Neuronal stem cell (in vitro differentiated cells): ENCODE measurements around the gene ENDOV.

Experiments used
- DNase-seq: peaks from one replicate; pipeline ENCODE4 v3.0.0-alpha.2; 2013; ENCODE audit warnings: low spot score
- H2AFZ ChIP-seq: one replicate; pipeline ENCODE4 v1.6.1; 2013; ENCODE audit warnings: mild to moderate bottlenecking, low read length, inconsistent platforms
- H2AK5ac ChIP-seq: 2 replicates; pipeline ENCODE4 v1.6.1; 2013; ENCODE audit warnings: low read depth, mild to moderate bottlenecking, inconsistent platforms, low read length, moderate library complexity, mixed read lengths
- H2BK120ac ChIP-seq: 2 replicates; pipeline ENCODE4 v1.6.1; 2013; ENCODE audit warnings: low read depth, mild to moderate bottlenecking, inconsistent platforms, low read length, moderate library complexity, mixed read lengths
- H2BK12ac ChIP-seq: one replicate; pipeline ENCODE4 v1.6.1; 2013; ENCODE audit warnings: low read length, inconsistent platforms
- H2BK15ac ChIP-seq: 2 replicates; pipeline ENCODE4 v1.6.1; 2013; ENCODE audit warnings: mild to moderate bottlenecking, low read length, inconsistent platforms, mixed read lengths
- H2BK5ac ChIP-seq: one replicate; pipeline ENCODE4 v1.6.1; 2013; ENCODE audit warnings: inconsistent platforms, mild to moderate bottlenecking, low read length, moderate library complexity
- H3K14ac ChIP-seq: one replicate; pipeline ENCODE4 v1.6.1; 2013; ENCODE audit warnings: low read length, inconsistent platforms
- H3K18ac ChIP-seq: 2 replicates; pipeline ENCODE4 v1.6.1; 2013; ENCODE audit warnings: low read length, inconsistent platforms
- H3K23ac ChIP-seq: 2 replicates; pipeline ENCODE4 v1.6.1; 2013; ENCODE audit warnings: low read depth, mild to moderate bottlenecking, mixed read lengths, low read length, inconsistent platforms; ENCODE audit not compliant: poor library complexity
- H3K27ac ChIP-seq: replicated peaks from 3 replicates; pipeline ENCODE4 v1.5.1; 2013; ENCODE audit warnings: low read length, inconsistent platforms
- H3K27me3 ChIP-seq, 3 experiments: 2 replicates each; pipeline ENCODE4 v1.6.1; 2013; ENCODE audit warnings: low read length in 3 of 3, mild to moderate bottlenecking in 2 of 3, inconsistent platforms in 1 of 3, low read depth in 1 of 3, mixed read lengths in 1 of 3, moderate library complexity in 1 of 3; ENCODE audit not compliant: control insufficient read depth in 3 of 3, insufficient read depth in 3 of 3
- H3K36me3 ChIP-seq, 2 donors: replicated peaks in 1 of 2; 2 replicates each; pipeline ENCODE4 v1.6.1; 2013; ENCODE audit warnings: low read length in 2 of 2; ENCODE audit not compliant: control insufficient read depth in 2 of 2, insufficient read depth in 2 of 2
- H3K4ac ChIP-seq: 2 replicates; pipeline ENCODE4 v1.6.1; 2013; ENCODE audit warnings: inconsistent platforms, mild to moderate bottlenecking, low read length, moderate library complexity
- H3K4me1 ChIP-seq, 2 donors: 1 replicate in 1 of 2; 2 replicates in 1 of 2; pipeline ENCODE4 v1.6.1; 2013; ENCODE audit warnings: low read length in 2 of 2, low read depth in 1 of 2; ENCODE audit not compliant: control insufficient read depth in 2 of 2, insufficient read depth in 1 of 2
- H3K4me2 ChIP-seq: one replicate; pipeline ENCODE4 v1.6.1; 2013; ENCODE audit warnings: mild to moderate bottlenecking, low read length, inconsistent platforms; ENCODE audit not compliant: insufficient read depth, poor library complexity, severe bottlenecking
- H3K4me3 ChIP-seq, 2 donors: 2 replicates each; pipeline ENCODE4 v1.5.1; 2013; ENCODE audit warnings: low read length in 2 of 2, mild to moderate bottlenecking in 2 of 2, inconsistent platforms in 1 of 2, moderate library complexity in 1 of 2
- H3K79me1 ChIP-seq: one replicate; pipeline ENCODE4 v1.6.1; 2013; ENCODE audit warnings: low read depth, mild to moderate bottlenecking, inconsistent platforms, low read length, moderate library complexity
- H3K9ac ChIP-seq: one replicate; pipeline ENCODE4 v1.6.1; 2013; ENCODE audit warnings: mild to moderate bottlenecking, low read depth, low read length, inconsistent platforms; ENCODE audit not compliant: poor library complexity
- H3K9me3 ChIP-seq, 2 donors: replicated peaks in 1 of 2; 2 replicates each; pipeline versions ENCODE3 to v1.6.1; 2013; ENCODE audit warnings: low read length in 2 of 2, mild to moderate bottlenecking in 2 of 2, inconsistent platforms in 1 of 2, low read depth in 1 of 2, mixed read lengths in 1 of 2, moderate library complexity in 1 of 2; ENCODE audit not compliant: control insufficient read depth in 2 of 2, insufficient read depth in 1 of 2
- H4K8ac ChIP-seq: one replicate; pipeline ENCODE4 v1.6.1; 2013; ENCODE audit warnings: low read depth, mild to moderate bottlenecking, inconsistent platforms, low read length, moderate library complexity
- H4K91ac ChIP-seq: one replicate; pipeline ENCODE4 v1.6.1; 2013; ENCODE audit warnings: low read length, low read depth, mild to moderate bottlenecking, inconsistent platforms; ENCODE audit not compliant: poor library complexity
- whole genome bisulfite sequencing, 2 donors: extraction: QIAGEN DNeasy Blood & Tissue Kit; methylation state at CpG; one replicate each; pipeline ENCODE4 v1.1.7; 2013; ENCODE audit warnings: missing lambda C conversion rate in 2 of 2, mixed read lengths in 1 of 2; ENCODE audit not compliant: insufficient read length in 2 of 2, insufficient replicate concordance in 1 of 2; ENCODE audit errors: extremely low coverage in 2 of 2; 5-methylcytosine and 5-hydroxymethylcytosine counted together

The ENDOV gene

GRCh38 chr17:80468242-80468641 is 53.3 kb downstream of the ENDOV start:
- Histone ChIP-seq H2BK15ac (no peak overlapping the region), H2BK12ac (no peak overlapping the region), H3K9ac (no peak overlapping the region), H3K4ac (no peak overlapping the region), H3K18ac (no peak overlapping the region), H3K9me3 (no peaks in the 10 kb centered on the region), H3K36me3 (no peaks in the 10 kb centered on the region), H2BK5ac (no peak overlapping the region), H3K4me2 (no peak overlapping the region), H3K79me1 (no peaks in the 10 kb centered on the region), H2BK120ac (no peak overlapping the region), H3K14ac (no peak overlapping the region), H3K23ac (no peak overlapping the region), H4K8ac (no peak overlapping the region), H4K91ac (no peak overlapping the region), H2AK5ac (no peak overlapping the region), H3K27me3 (peaks cover 0 to 96% (median 4%) of the 10 kb centered on the region in 3 experiments), H3K4me1 (no peaks in the 10 kb centered on the region), H3K4me3 (no peak overlapping the region), H2AFZ (no peak overlapping the region), H3K27ac (no peak overlapping the region)
- WGBS, 2 donors: no CpG with 5 or more reads among the region's 16 CpGs
- DNase-seq: no peak

- H3K9ac ChIP-seq: no peak overlapping the region
- H2AFZ ChIP-seq: no peak overlapping the region
- H3K14ac ChIP-seq: peak overlapping the region; percentile 41
- no peak overlapping the region for H2BK15ac ChIP-seq
- no peak overlapping the region for H2BK120ac ChIP-seq
- H3K79me1 ChIP-seq: peaks cover 3% of the 10 kb centered on the region
- H3K9me3 ChIP-seq: no peaks in the 10 kb centered on the region
- H3K4me2 ChIP-seq: no peak overlapping the region
- no peak overlapping the region for H4K91ac ChIP-seq
- WGBS, 2 donors: no CpG with 5 or more reads among the region's 28 CpGs
- H3K18ac ChIP-seq: no peak overlapping the region
- no peak overlapping the region for H3K4me3 ChIP-seq
- no peak overlapping the region for H2AK5ac ChIP-seq
- no peak overlapping the region for H3K23ac ChIP-seq
- peaks cover 0 to 96% (median 9%) of the 10 kb centered on the region in 3 experiments for H3K27me3 ChIP-seq
- H4K8ac ChIP-seq: no peak overlapping the region
- DNase-seq: no peak
- no peak overlapping the region for H3K27ac ChIP-seq
- no peaks in the 10 kb centered on the region for H3K36me3 ChIP-seq
- H2BK5ac ChIP-seq: no peak overlapping the region
- H3K4ac ChIP-seq: no peak overlapping the region
- no peak overlapping the region for H2BK12ac ChIP-seq
- H3K4me1 ChIP-seq: no peaks in the 10 kb centered on the region
Observed at GRCh38 chr17:80468781-80469493, 54.0 kb downstream of the ENDOV start.

GRCh38 chr17:80469667-80470066 is 54.7 kb downstream of the ENDOV start:
- Histone ChIP-seq H3K36me3 (no peaks in the 10 kb centered on the region), H2BK15ac (no peak overlapping the region), H4K91ac (no peak overlapping the region), H2BK12ac (no peak overlapping the region), H3K4me3 (no peak overlapping the region), H3K18ac (no peak overlapping the region), H3K27ac (no peak overlapping the region), H3K4ac (no peak overlapping the region), H2BK120ac (no peak overlapping the region), H4K8ac (no peak overlapping the region), H3K4me1 (peaks cover 0 to 1% of the 10 kb centered on the region in 2 donors), H3K79me1 (peaks cover 3% of the 10 kb centered on the region), H2BK5ac (no peak overlapping the region), H3K23ac (no peak overlapping the region), H3K14ac (no peak overlapping the region), H2AFZ (no peak overlapping the region), H3K4me2 (no peak overlapping the region), H3K9ac (no peak overlapping the region), H2AK5ac (no peak overlapping the region), H3K9me3 (no peaks in the 10 kb centered on the region), H3K27me3 (peaks cover under 1 to 97% (median 16%) of the 10 kb centered on the region in 3 experiments)
- DNase-seq: no peak
- no CpG with 5 or more reads among the region's 11 CpGs for WGBS, 2 donors

GRCh38 chr17:80470603-80471002 is 55.6 kb downstream of the ENDOV start:
- WGBS, 2 donors: no CpG with 5 or more reads among the region's 21 CpGs
- no peak for DNase-seq
- peaks cover 9 to 97% (median 25%) of the 10 kb centered on the region in 3 experiments for H3K27me3 ChIP-seq

More at GRCh38 chr17:80470603-80471002, 55.6 kb downstream of the ENDOV start:
- Histone ChIP-seq H3K9ac (no peak overlapping the region), H2BK120ac (no peak overlapping the region), H3K4me2 (no peak overlapping the region), H2AFZ (no peak overlapping the region), H3K27ac (no peak overlapping the region), H4K91ac (no peak overlapping the region), H3K36me3 (no peaks in the 10 kb centered on the region), H2BK12ac (no peak overlapping the region), H2BK5ac (no peak overlapping the region), H3K4me1 (peaks cover 8 to 10% of the 10 kb centered on the region in 2 donors), H3K18ac (no peak overlapping the region), H3K4ac (no peak overlapping the region), H3K9me3 (peaks cover 0 to 3% of the 10 kb centered on the region in 2 donors), H3K23ac (no peak overlapping the region), H2AK5ac (no peak overlapping the region), H3K79me1 (peaks cover 3% of the 10 kb centered on the region), H4K8ac (no peak overlapping the region), H2BK15ac (no peak overlapping the region), H3K14ac (no peak overlapping the region), H3K4me3 (no peak overlapping the region)
